Neural cell (in vitro differentiated cells): ENCODE results near the gene DDX25. TPM values are rescaled to one million over a fixed set of nuclear protein-coding genes. Genes with fewer than 3 reads are reported as not detected.

Experiments used
- H2AFZ ChIP-seq: fragments of 200-600, 300-800 bp; sonication (generic), shearing (Covaris generic); 2 replicates; pipeline ENCODE4 v1.6.0; 2014; ENCODE audit warnings: low read depth, mild to moderate bottlenecking, antibody characterized with exemption, low read length, moderate library complexity
- H3F3A ChIP-seq: fragments of 200-600 bp; shearing (Covaris generic); 2 replicates; pipeline ENCODE4 v1.6.1; 2016; ENCODE audit warnings: mild to moderate bottlenecking, moderate library complexity, mixed read lengths, antibody characterized with exemption, low read length; ENCODE audit not compliant: insufficient read depth, poor library complexity, severe bottlenecking
- H3K27ac ChIP-seq: fragments of 200-600, 300-800 bp; sonication (generic), shearing (Covaris generic); 2 replicates; pipeline ENCODE4 v1.5.1; 2014; ENCODE audit warnings: mild to moderate bottlenecking, low read length, moderate library complexity
- H3K27me3 ChIP-seq: fragments of 300-800, 200-600 bp; sonication (generic), shearing (Covaris generic); 2 replicates; pipeline ENCODE4 v1.6.0; 2014; ENCODE audit warnings: mild to moderate bottlenecking, low read depth, low read length, moderate library complexity; ENCODE audit not compliant: insufficient read depth
- H3K36me3 ChIP-seq: fragments of 300-800, 200-600 bp; sonication (generic), shearing (Covaris generic); 2 replicates; pipeline ENCODE4 v1.5.1; 2014; ENCODE audit warnings: mild to moderate bottlenecking, antibody characterized with exemption, low read length, moderate library complexity; ENCODE audit not compliant: insufficient read depth
- H3K4me2 ChIP-seq: fragments of 300-800, 200-600 bp; sonication (generic), shearing (Covaris generic); 2 replicates; pipeline ENCODE4 v1.6.0; 2014; ENCODE audit warnings: mild to moderate bottlenecking, low read length
- H3K4me3 ChIP-seq: fragments of 300-800, 200-600 bp; sonication (generic), shearing (Covaris generic); 2 replicates; pipeline ENCODE4 v1.5.1; 2014; ENCODE audit warnings: mild to moderate bottlenecking, low read length, moderate library complexity
- H3K79me2 ChIP-seq: fragments of 200-600 bp; shearing (Covaris generic); replicated peaks from 2 replicates; pipeline ENCODE4 v1.6.0; 2014; ENCODE audit warnings: mild to moderate bottlenecking, low read length, moderate library complexity; ENCODE audit not compliant: insufficient read depth
- H3K9ac ChIP-seq: fragments of 300-800, 200-600 bp; sonication (generic), shearing (Covaris generic); 2 replicates; pipeline ENCODE4 v1.6.1; 2016; ENCODE audit warnings: mild to moderate bottlenecking, low read length, mixed read lengths
- H3K9me2 ChIP-seq: fragments of 200-600 bp; shearing (Covaris generic); 2 replicates; pipeline ENCODE4 v1.6.1; 2016; ENCODE audit warnings: mild to moderate bottlenecking, low read length, mixed read lengths; ENCODE audit not compliant: insufficient read depth
- H3K9me3 ChIP-seq: fragments of 200-600, 300-800 bp; sonication (generic), shearing (Covaris generic); 2 replicates; pipeline ENCODE4 v1.6.1; 2016; ENCODE audit warnings: mild to moderate bottlenecking, mixed run types, low read length, moderate library complexity, mixed read lengths
- H4K20me1 ChIP-seq: fragments of 200-600 bp; shearing (Covaris generic); 2 replicates; pipeline ENCODE4 v1.6.1; 2016; ENCODE audit warnings: mild to moderate bottlenecking, mixed run types; ENCODE audit not compliant: insufficient read depth
- CTCF ChIP-seq: fragments of 450-650 bp; IDR thresholded peaks from 2 replicates; pipeline ENCODE4 v1.5.1; 2014; ENCODE audit warnings: antibody characterized with exemption, mild to moderate bottlenecking, moderate library complexity; ENCODE audit not compliant: poor library complexity, severe bottlenecking
- EP300 ChIP-seq: fragments of 450-650 bp; conservative IDR thresholded peaks from 2 replicates; pipeline ENCODE4 v1.6.1; 2014; ENCODE audit warnings: antibody characterized with exemption, mild to moderate bottlenecking, moderate library complexity; ENCODE audit not compliant: poor library complexity, severe bottlenecking
- EZH2 ChIP-seq: fragments of 200-600, 300-800 bp; shearing (Covaris generic), sonication (generic); IDR thresholded peaks from 2 replicates; pipeline ENCODE4 v1.6.1; 2014; ENCODE audit warnings: antibody characterized with exemption, low read length, borderline replicate concordance, mild to moderate bottlenecking; ENCODE audit not compliant: insufficient read depth, poor library complexity, severe bottlenecking
- MXI1 ChIP-seq: fragments of 450-650 bp; conservative IDR thresholded peaks from 2 replicates; pipeline ENCODE4 v1.6.1; 2014; ENCODE audit warnings: antibody characterized with exemption, mild to moderate bottlenecking; ENCODE audit not compliant: poor library complexity, severe bottlenecking
- POLR2AphosphoS5 ChIP-seq: IDR thresholded peaks from 2 replicates; pipeline ENCODE4 v1.6.1; 2012
- RAD21 ChIP-seq: fragments of 450-650 bp; conservative IDR thresholded peaks from 2 replicates; pipeline ENCODE4 v1.6.1; 2014; ENCODE audit warnings: antibody characterized with exemption, mild to moderate bottlenecking, moderate library complexity
- SMC3 ChIP-seq: fragments of 450-650 bp; conservative IDR thresholded peaks from 2 replicates; pipeline ENCODE4 v1.6.1; 2014; ENCODE audit warnings: antibody characterized with exemption, mild to moderate bottlenecking, moderate library complexity; ENCODE audit not compliant: poor library complexity
- TAF1 ChIP-seq: IDR thresholded peaks from 2 replicates; pipeline ENCODE4 v1.6.1; 2012; ENCODE audit warnings: low read depth
- polyA plus RNA-seq: library from polyadenylated mRNA; depleted of rRNA; stranded (reverse); fragments of >200 nt; gene quantifications from 2 replicates; pipeline ENCODE4 v1.2.3, GENCODE V29; 2014
- TF ChIP-seq, protein P1 (sequence below): IDR thresholded peaks from 2 replicates; pipeline ENCODE4 v1.6.1; 2012; ENCODE audit warnings: borderline replicate concordance

Gene DDX25
- polyA plus RNA-seq, 1 donor from 2014 or later = 66.4 TPM

- Histone ChIP-seq H2AFZ (no peak overlapping the region), H3K36me3 (no peaks in the 10 kb centered on the region)
- TF ChIP-seq EZH2 = no peak
- TF ChIP-seq TAF1 = no peak
- TF ChIP-seq MXI1 = no peak
- TF ChIP-seq CTCF = no peak
- TF ChIP-seq EP300 = no peak
- TF ChIP-seq SMC3 = no peak
- TF ChIP-seq RAD21 = no peak
- TF ChIP-seq, protein P1, sequence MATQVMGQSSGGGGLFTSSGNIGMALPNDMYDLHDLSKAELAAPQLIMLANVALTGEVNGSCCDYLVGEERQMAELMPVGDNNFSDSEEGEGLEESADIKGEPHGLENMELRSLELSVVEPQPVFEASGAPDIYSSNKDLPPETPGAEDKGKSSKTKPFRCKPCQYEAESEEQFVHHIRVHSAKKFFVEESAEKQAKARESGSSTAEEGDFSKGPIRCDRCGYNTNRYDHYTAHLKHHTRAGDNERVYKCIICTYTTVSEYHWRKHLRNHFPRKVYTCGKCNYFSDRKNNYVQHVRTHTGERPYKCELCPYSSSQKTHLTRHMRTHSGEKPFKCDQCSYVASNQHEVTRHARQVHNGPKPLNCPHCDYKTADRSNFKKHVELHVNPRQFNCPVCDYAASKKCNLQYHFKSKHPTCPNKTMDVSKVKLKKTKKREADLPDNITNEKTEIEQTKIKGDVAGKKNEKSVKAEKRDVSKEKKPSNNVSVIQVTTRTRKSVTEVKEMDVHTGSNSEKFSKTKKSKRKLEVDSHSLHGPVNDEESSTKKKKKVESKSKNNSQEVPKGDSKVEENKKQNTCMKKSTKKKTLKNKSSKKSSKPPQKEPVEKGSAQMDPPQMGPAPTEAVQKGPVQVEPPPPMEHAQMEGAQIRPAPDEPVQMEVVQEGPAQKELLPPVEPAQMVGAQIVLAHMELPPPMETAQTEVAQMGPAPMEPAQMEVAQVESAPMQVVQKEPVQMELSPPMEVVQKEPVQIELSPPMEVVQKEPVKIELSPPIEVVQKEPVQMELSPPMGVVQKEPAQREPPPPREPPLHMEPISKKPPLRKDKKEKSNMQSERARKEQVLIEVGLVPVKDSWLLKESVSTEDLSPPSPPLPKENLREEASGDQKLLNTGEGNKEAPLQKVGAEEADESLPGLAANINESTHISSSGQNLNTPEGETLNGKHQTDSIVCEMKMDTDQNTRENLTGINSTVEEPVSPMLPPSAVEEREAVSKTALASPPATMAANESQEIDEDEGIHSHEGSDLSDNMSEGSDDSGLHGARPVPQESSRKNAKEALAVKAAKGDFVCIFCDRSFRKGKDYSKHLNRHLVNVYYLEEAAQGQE = no peak
- TF ChIP-seq POLR2AphosphoS5 = no peak
Measured at GRCh38 chr11:125945011-125945796, 40.9 kb downstream of the DDX25 start.

GRCh38 chr11:125945797-125946520 lies 41.7 kb downstream of the DDX25 start, which contains the start of gene VSIG10L2:
Gene VSIG10L2 (plus strand): TSS chr11:125946044. CDS start chr11:125946056, 12 bp downstream.
- Histone ChIP-seq H2AFZ (no peak within 1 kb of the TSS), H3K4me3 (no peak within 1 kb of the TSS), H3K9ac (no peak within 1 kb of the TSS), H3K9me2 (no peaks in the 10 kb centered on the region), H4K20me1 (no peaks in the 10 kb centered on the region), H3K27ac (no peak within 1 kb of the TSS), H3K79me2 (no peaks in the 10 kb centered on the region), H3K36me3 (no peaks in the 10 kb centered on the region), H3K4me2 (no peak within 1 kb of the TSS), H3K9me3 (no peaks in the 10 kb centered on the region), H3F3A (no peaks in the 10 kb centered on the region), H3K27me3 (no peaks in the 10 kb centered on the region)
- TF ChIP-seq EP300 (no peak), CTCF (no peak), TAF1 (no peak), EZH2 (no peak), POLR2AphosphoS5 (no peak), SMC3 (no peak), RAD21 (no peak), MXI1 (no peak)
- TF ChIP-seq, protein P1 = no peak

More at GRCh38 chr11:125945011-125945796, 40.9 kb downstream of the DDX25 start:
- no peaks in the 10 kb centered on the region for H3F3A ChIP-seq
- H3K4me3 ChIP-seq = no peak overlapping the region
- no peaks in the 10 kb centered on the region for H3K9me2 ChIP-seq
- no peak overlapping the region for H3K27ac ChIP-seq
- H3K4me2 ChIP-seq = no peak overlapping the region
- no peaks in the 10 kb centered on the region for H4K20me1 ChIP-seq
- no peaks in the 10 kb centered on the region for H3K79me2 ChIP-seq
- no peaks in the 10 kb centered on the region for H3K27me3 ChIP-seq
- no peaks in the 10 kb centered on the region for H3K9me3 ChIP-seq
- H3K9ac ChIP-seq = no peak overlapping the region
